ENCODE results near the gene ISCU. TPM values are rescaled to one million over a fixed set of nuclear protein-coding genes. Genes with fewer than 3 reads are reported as not detected.
"Not testable (repeated sequence)": the region's sequence is repeated elsewhere in the genome, so short reads cannot be mapped to it uniquely, and the experiment has no call there.

The ISCU gene
- total RNA-seq, 1 donor = 137 TPM

DNA sequence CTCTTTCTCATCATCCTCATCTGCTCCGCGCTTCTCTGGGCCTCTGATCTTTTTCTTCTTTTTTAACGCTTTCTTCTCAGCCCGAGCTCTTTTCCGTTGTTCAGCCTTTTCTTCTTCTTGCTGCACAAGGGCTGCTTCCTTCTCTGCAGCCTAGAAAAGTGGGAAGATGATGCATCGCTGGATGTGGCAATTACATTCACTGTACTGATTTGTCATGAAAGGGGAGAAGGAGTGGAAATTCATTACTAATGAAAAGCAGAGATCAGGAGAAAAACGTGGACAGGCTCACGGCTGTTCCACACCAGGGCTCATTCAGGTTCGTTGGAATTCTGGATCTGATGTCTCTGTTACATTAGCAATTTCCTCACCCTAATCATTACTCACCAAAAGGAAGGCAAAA lies 32.2 kb upstream of the ISCU start:
- no peaks in the 10 kb centered on the region for H3K27me3 ChIP-seq (ENCODE audit: insufficient read depth, low read length)
- H3K9me3 ChIP-seq (ENCODE audit: low read depth, low read length) = no peaks in the 10 kb centered on the region
- H3K4me3 ChIP-seq (ENCODE audit: low read length) = no peak overlapping the region
- H3K4me1 ChIP-seq (ENCODE audit: insufficient read depth, low read length) = no peaks in the 10 kb centered on the region

DNA sequence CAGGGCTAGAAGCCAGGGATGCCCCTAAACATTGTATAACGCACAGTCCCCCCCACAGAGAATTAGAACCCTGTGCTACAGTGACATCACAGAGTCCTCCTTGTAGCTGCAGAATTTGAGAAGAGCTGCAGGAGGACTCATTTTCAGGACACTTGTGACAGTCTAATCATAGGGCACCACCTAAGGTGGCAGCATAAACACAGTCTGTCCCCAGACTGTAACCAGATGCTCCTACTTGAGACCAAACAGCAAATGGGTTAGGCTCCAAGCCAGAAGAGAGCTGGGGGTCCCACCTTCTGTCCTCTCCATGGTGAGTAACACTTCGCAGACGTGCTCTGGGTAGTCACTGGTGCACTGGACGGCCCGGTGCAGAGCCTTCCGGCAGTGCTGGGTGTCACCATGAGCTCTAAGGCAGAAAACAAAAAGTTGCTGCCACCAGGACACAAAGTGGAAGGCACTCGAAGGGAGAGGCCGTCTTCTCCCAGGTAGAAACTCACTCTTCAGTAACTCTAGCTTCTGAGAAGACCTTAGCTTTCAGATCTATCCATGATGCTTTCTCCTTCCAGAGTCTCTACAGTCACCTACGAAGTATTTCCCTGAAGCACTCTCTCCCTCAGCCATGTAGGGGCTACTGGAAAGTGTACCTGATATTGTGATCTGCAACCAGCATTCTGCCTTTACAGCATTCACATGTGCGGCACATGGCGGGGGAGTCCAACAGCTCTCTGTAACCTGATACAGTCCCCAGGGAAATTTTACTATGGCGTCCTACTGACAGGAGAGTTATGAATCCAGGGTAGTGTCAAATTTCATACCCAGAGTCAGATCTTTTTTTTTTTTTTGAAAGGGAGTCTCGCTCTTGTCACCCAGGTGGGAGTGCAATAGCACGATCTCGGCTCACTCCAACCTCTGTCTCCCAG lies 30.2 kb upstream of the ISCU start:
- no peaks in the 10 kb centered on the region for H3K4me1 ChIP-seq (ENCODE audit: insufficient read depth, low read length)
- no peak overlapping the region for H3K4me3 ChIP-seq (ENCODE audit: low read length)
- H3K9me3 ChIP-seq (ENCODE audit: low read depth, low read length) = no peaks in the 10 kb centered on the region
- no peaks in the 10 kb centered on the region for H3K27me3 ChIP-seq (ENCODE audit: insufficient read depth, low read length)

DNA sequence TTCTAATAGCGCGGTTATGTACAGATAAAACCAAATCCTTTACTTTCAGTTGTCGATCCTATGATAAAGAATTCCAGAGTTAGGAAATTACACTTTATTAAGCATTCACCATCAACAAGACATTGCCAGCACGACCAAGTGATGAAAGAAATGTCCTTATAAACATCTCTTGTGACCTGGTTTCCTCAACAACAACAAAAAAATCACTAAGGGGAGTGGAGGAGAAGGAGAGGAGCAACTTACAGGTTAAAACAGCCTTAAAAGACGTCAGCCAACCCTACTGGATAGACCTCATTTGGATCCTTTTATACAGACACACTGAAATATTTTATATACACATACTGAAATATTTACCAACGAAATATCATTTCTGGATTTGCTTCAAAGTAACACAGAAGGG lies 24.2 kb upstream of the ISCU start:
- no peaks in the 10 kb centered on the region for H3K27me3 ChIP-seq (ENCODE audit: insufficient read depth, low read length)
- no peak overlapping the region for H3K4me3 ChIP-seq (ENCODE audit: low read length)
- H3K4me1 ChIP-seq (ENCODE audit: insufficient read depth, low read length) = peaks cover 9% of the 10 kb centered on the region
- no peaks in the 10 kb centered on the region for H3K9me3 ChIP-seq (ENCODE audit: low read depth, low read length)

DNA sequence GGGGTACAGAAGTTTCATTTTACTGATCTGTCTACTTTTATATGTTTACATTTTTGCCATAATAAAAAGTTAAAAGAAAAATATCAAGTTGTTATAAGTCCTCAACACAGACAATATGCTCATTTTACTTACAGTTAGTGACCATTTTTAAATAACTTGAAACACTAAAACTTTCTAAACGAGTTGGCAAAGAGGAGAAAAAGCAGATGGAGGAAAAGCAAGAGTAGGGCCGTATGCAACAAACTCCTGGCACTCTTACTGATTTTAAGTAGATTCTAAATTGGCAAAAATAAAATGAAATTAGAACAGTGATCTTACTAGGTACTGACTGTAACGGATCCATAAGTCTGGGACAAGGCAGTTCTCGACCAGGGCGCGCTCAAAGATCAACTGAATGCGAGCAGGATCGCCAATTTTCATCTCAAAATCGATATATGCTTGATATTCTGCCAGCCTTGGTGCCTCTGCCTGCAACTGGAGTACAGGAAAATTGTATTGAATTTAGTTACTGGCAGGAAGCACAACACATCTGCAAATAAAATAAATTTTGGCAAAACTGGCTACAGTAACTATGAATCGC lies 23.7 kb upstream of the ISCU start:
- Histone ChIP-seq H3K9me3 (ENCODE audit: low read depth, low read length) (no peaks in the 10 kb centered on the region), H3K4me1 (ENCODE audit: insufficient read depth, low read length) (peaks cover 9% of the 10 kb centered on the region), H3K4me3 (ENCODE audit: low read length) (no peak overlapping the region), H3K27me3 (ENCODE audit: insufficient read depth, low read length) (no peaks in the 10 kb centered on the region)

DNA sequence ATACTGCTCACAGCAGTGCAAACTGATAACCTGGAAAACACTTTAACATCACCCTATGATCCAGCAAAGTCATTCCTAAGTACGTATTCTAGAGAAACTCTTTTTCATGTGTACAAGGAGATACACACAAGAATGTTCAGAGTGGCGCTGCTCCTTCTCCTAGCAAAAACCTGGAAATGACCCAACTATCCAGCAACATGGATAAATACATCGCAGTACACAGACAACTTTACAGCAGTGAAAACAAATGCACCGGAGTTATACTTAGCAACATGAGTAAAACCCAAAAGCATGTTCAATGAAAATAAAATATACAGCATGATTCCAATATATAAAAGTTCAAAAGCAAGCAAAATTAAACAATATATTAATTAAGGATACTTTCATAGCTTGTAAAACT lies 20.1 kb upstream of the ISCU start:
- no peak overlapping the region for H3K4me3 ChIP-seq (ENCODE audit: low read length)
- peaks cover 14% of the 10 kb centered on the region for H3K4me1 ChIP-seq (ENCODE audit: insufficient read depth, low read length)
- no peaks in the 10 kb centered on the region for H3K27me3 ChIP-seq (ENCODE audit: insufficient read depth, low read length)

DNA sequence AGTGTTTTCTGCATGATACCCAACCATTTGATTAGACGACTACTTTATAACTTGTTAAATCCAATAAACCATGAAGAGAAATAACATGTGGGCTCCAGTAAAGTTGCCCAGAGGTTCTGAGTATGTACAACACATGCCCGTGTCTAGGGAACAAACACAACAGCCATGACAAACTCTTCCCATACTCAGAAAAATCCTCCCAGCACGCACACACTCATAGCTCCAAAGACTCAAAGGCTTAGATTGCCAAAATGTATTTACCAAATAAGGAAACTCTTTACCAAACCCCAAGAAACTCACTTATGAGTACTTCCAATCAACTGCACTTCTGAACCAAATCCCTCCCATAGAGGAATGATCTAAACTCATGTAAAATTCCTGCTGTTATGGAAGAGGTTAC lies 18.7 kb upstream of the ISCU start:
- Histone ChIP-seq H3K4me1 (ENCODE audit: insufficient read depth, low read length) (peaks cover 19% of the 10 kb centered on the region), H3K9me3 (ENCODE audit: low read depth, low read length) (no peaks in the 10 kb centered on the region), H3K4me3 (ENCODE audit: low read length) (no peak overlapping the region), H3K27me3 (ENCODE audit: insufficient read depth, low read length) (no peaks in the 10 kb centered on the region)

More for the DNA sequence above, 20.1 kb upstream of the ISCU start:
- no peaks in the 10 kb centered on the region for H3K9me3 ChIP-seq (ENCODE audit: low read depth, low read length)

DNA sequence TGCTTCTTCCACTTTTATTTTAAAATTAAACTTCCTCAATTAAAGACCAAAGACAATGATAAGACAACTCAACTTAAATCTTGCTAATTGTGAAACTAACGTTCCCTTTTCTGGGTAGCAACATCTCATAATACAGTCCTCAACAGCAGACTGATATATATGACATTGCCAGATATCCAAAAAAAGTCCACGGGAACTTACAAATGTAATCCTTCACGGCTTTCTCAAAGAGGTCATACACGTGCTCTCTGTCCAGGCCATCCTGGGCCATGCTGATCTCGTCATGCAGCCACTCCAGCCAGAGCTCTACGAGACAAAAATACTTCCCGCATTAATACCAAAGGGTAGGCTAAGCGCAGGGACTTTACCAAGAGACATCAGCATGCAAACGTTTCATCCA lies 14.7 kb upstream of the ISCU start:
- peaks cover 22% of the 10 kb centered on the region for H3K4me1 ChIP-seq (ENCODE audit: insufficient read depth, low read length)
- H3K27me3 ChIP-seq (ENCODE audit: insufficient read depth, low read length) = no peaks in the 10 kb centered on the region
- no peaks in the 10 kb centered on the region for H3K9me3 ChIP-seq (ENCODE audit: low read depth, low read length)
- no peak overlapping the region for H3K4me3 ChIP-seq (ENCODE audit: low read length)

DNA sequence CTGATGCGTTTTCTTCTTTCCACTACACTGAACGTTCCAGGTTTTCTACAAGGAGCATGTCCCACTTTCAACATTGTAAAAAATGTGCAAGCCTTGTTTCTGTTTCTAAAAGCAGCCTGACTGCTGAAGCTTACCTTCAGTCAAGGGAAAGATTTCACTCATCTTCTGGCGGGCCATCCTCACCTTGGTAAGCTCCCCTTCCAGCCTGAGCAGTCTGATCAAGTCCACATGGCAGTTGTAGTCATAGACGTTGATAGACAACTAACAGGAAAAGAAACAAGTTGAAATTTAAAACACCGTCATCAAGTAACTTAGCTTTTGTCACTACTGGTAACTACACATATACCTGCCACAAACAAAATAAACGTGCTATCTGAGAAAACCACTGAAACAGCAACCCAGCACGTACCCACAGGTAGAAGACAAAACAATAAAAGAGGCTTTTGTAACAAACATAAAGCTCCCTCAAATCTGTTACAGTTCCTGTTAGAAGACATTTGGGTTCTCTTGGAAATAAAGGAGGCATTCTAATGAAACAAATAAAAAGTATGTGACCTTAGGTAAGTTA lies 13.4 kb upstream of the ISCU start:
- Histone ChIP-seq H3K27me3 (ENCODE audit: insufficient read depth, low read length) (no peaks in the 10 kb centered on the region), H3K4me1 (ENCODE audit: insufficient read depth, low read length) (peaks cover 25% of the 10 kb centered on the region), H3K4me3 (ENCODE audit: low read length) (no peak overlapping the region), H3K9me3 (ENCODE audit: low read depth, low read length) (no peaks in the 10 kb centered on the region)

DNA sequence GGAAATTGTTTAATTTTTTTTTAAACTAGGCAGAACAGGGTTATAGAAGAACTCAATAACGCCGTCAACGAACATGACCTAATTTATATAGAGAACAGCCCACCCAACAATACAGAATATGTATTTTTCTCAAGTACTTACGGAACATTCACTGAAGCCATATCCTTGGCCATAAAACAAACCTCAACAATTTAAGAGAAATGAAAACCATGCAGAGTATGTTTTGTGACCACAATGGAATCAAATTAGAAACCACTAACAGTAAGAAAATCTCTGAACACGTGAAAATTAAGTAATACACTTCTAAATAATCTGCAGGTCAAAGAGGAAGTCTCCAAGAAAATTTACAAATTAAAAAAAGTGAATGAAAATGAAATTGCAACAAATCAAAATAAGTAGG lies 10.9 kb upstream of the ISCU start:
- Histone ChIP-seq H3K4me3 (ENCODE audit: low read length) (no peak overlapping the region), H3K4me1 (ENCODE audit: insufficient read depth, low read length) (peaks cover 36% of the 10 kb centered on the region), H3K9me3 (ENCODE audit: low read depth, low read length) (no peaks in the 10 kb centered on the region), H3K27me3 (ENCODE audit: insufficient read depth, low read length) (no peaks in the 10 kb centered on the region)

DNA sequence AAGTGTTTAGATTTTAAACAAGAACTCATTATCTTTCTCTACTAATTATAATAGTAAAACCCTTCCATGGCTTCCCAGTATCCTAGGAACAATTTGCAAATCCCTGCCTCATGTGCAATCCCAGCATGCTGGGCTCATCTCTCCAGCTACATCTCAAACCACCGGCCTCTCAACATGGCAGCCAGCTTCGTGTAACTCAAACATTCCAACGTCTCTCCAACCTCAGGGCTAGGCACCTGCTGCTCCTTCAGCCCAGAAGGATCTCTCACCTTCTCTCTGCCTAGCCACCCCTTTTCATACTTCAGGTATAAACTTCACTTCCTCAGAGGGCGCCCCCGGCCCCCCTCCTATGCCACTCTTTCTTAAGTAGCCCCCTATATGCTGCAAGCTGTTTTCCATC lies 8.6 kb upstream of the ISCU start:
- no peak overlapping the region for H3K4me3 ChIP-seq (ENCODE audit: low read length)
- no peaks in the 10 kb centered on the region for H3K9me3 ChIP-seq (ENCODE audit: low read depth, low read length)
- H3K27me3 ChIP-seq (ENCODE audit: insufficient read depth, low read length) = no peaks in the 10 kb centered on the region
- H3K4me1 ChIP-seq (ENCODE audit: insufficient read depth, low read length) = peaks cover 44% of the 10 kb centered on the region

DNA sequence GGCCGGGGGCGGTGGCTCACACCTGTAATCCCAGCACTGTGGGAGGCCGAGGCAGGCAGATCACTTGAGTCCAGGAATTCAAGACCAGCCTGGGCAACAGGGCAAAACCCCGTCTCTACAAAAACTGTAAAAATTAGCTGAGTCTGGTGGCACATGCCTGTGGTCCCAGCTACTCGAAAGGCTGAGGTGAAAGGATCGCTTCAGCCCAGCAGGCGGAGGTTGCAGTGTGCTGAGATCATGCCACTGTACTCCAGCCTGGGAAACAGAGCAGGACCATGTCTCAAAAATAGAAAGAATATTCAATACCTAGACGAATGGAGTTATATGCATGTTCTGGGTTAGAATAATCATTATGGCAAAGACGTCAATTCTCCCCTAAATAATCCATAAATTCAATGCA lies 7.0 kb upstream of the ISCU start:
- H3K9me3 ChIP-seq (ENCODE audit: low read depth, low read length); H3K27me3 ChIP-seq (ENCODE audit: insufficient read depth, low read length); H3K4me3 ChIP-seq (ENCODE audit: low read length): not testable (repeated sequence)
- H3K4me1 ChIP-seq (ENCODE audit: insufficient read depth, low read length) = peaks cover 48% of the 10 kb centered on the region

DNA sequence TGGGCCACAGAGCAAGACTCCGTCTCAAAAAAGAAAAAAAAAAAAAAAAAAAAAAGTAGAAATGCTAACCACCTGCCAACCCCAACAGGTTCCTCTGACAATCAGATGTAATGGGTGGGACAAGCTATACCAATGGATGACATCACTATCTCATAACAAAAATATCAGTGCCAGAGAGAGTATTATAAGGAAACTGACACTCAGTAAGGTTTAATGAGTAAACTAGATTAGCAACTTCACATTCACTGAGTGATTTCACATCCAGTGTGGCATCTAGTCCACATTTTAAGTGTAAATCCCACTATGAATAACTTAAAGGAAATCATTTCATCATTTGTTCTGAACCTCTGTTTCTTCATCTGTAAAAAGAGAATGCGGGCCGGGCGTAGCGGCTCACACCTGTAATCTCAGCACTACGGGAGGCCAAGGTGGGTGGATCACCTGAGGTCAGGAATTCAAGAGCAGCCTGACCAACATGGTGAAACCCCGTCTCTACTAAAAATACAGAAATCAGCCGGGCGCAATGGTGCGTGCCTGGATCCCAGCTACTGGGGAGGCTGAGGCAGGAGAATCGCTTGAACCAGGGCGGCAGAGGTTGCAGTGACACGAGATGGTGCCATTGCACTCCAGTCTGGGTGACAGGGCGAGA lies 3.3 kb upstream of the ISCU start:
- peaks cover 60% of the 10 kb centered on the region for H3K4me1 ChIP-seq (ENCODE audit: insufficient read depth, low read length)
- H3K4me3 ChIP-seq (ENCODE audit: low read length) = no peak overlapping the region
- H3K27me3 ChIP-seq (ENCODE audit: insufficient read depth, low read length) = no peaks in the 10 kb centered on the region
- H3K9me3 ChIP-seq (ENCODE audit: low read depth, low read length) = no peaks in the 10 kb centered on the region

DNA sequence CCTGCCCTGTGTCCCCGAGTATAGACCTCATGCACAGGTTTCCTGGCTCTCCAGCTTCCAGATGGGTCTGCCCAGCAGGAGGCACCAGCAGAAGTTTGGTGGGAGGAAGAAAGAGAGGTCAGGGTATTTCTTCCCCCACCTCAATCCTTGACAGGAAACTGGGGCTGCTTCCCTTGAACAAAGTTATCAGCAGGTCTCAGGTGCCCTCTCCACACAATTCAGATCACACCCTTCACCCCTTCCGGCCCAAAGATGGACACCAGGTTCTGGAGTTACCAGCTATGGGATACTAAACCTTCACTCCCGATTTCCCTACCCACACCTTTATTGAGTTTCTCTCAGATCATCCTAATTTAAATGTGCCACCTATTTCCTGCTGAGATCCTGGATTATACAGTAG lies 2.6 kb upstream of the ISCU start:
- H3K4me1 ChIP-seq (ENCODE audit: insufficient read depth, low read length) = peaks cover 60% of the 10 kb centered on the region
- no peaks in the 10 kb centered on the region for H3K9me3 ChIP-seq (ENCODE audit: low read depth, low read length)
- no peaks in the 10 kb centered on the region for H3K27me3 ChIP-seq (ENCODE audit: insufficient read depth, low read length)
- no peak overlapping the region for H3K4me3 ChIP-seq (ENCODE audit: low read length)

DNA sequence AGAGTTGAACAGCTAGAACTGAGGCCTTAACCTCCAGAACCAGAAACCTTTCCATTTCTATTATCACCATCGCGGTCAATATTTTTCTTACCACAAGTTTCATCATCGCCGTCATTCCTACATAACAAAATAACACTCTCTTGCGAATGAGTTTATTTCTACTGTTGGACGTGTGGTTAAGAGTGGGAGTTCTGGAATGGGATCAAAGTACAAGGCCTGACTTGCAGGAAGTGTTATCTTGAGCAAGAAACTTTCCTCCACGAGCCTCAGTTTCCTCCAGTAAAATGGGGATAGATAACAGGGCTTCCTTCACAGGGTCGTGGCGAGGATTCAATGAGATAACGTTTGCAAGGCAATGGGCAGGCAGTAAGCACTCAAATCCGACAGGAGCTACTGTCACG lies 2.1 kb upstream of the ISCU start:
- Histone ChIP-seq H3K4me1 (ENCODE audit: insufficient read depth, low read length) (peaks cover 58% of the 10 kb centered on the region), H3K9me3 (ENCODE audit: low read depth, low read length) (no peaks in the 10 kb centered on the region), H3K27me3 (ENCODE audit: insufficient read depth, low read length) (no peaks in the 10 kb centered on the region), H3K4me3 (ENCODE audit: low read length) (peak overlapping the region; percentile 97)

Measured in mononuclear cell (primary cell).